Stimulated activated CD4-positive, alpha-beta T cell treated with anti-CD3 and anti-CD28 coated beads, Interleukin-12 subunit alpha, Interleukin-12 subunit beta, amount 100 ng/mL, for 4 hours (primary cell): ENCODE results near the gene CLCNKA.

Experiments used
- DNase-seq: peaks from one replicate; pipeline ENCODE4 v3.0.0-alpha.2; 2020

The CLCNKA gene

GRCh38 chr1:16082283-16083038 lies 60.6 kb downstream of the CLCNKA start:
- peak; percentile 61 for DNase-seq

- no peak for DNase-seq
These were observed 61.6 kb downstream of the CLCNKA start for GRCh38 chr1:16083486-16083885.
